Measurements from ENCODE around the gene BLOC1S4.

Gene BLOC1S4

DNA sequence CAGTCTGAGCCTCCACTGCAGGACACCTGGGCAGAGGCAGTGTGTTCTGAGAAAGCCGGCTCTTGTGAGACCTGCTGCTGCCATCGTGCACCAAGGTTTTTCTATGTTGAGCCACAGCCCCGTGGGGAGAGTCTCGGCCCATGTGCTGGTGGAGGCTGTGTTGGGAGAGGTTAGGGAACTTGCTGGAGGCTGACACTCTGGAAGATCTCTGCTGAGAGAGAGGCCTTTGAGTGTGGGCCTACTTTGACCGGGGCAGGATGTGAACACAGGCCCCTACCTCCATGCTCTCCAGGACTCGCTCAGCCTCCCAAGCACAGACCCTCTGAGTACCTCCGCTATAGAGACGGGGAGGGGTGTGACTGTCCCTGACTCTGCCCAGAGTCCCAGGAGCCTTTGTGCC lies 23.6 kb upstream of the BLOC1S4 start:
- DNase-seq (ENCODE audit: low spot score) = no peak

DNA sequence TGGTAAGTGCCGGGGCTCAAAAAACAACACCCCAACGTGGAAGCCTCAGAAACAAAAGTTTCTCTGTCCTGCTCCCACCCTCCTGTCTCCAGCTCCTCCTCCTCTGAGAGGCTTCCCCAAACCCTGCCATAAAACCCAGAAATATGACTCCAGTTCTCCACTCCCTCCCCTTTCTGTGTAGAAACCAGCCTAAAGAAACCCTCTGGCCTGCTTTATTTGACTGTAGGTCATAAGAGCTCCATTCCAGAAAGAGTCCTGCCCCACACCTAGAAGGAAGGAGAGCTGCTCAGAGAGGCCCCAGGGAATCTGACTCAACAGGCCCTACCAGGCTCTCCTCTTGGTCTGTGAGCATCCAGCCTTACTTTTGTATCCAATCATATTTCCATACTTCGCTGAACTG lies 23.2 kb upstream of the BLOC1S4 start:
- no peak for DNase-seq (ENCODE audit: low spot score)

DNA sequence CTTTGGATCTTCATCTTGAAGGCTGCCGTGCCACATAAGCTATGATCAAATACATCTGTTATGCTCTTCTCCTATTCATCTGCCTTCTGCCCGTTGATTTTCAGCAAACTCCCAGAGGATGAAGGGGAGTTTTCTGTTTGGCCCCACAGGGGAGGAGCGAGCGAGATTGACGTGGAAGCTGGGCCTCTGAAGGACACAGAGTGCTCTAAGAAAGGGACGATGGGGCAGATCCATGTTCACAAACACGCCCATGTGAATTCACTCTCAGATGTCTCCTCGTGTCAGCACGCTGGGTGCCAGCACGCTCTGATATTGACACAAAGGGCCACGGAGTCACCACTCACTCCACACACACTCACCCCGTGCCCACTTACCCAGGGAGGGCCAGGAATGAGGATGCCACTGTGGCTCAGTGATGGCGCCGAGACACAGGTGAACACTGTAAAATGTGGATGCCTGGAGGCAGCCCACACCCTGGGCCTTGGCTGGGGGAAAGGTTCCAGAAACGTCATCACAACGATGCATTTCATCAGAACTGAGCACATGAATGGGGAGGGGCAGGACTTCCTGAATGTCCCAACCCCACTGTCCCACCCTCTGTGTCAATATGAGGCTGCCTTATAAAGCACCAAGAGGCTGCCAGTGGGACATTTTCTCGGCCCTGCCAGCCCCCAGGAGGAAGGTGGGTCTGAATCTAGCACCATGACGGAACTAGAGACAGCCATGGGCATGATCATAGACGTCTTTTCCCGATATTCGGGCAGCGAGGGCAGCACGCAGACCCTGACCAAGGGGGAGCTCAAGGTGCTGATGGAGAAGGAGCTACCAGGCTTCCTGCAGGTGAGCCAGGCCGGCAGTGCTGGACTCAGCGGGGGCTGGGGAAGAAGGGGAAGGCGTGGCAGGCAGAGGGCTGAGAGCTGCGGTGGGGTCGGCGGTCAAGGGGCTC lies 22.5 kb upstream of the BLOC1S4 start, which contains the start of gene S100P:
TSS of gene S100P (plus strand) at position 648 of the 946 bp plus-strand sequence. CDS start at position 703, 55 bp downstream.
- DNase-seq (ENCODE audit: low spot score) = no peak

DNA sequence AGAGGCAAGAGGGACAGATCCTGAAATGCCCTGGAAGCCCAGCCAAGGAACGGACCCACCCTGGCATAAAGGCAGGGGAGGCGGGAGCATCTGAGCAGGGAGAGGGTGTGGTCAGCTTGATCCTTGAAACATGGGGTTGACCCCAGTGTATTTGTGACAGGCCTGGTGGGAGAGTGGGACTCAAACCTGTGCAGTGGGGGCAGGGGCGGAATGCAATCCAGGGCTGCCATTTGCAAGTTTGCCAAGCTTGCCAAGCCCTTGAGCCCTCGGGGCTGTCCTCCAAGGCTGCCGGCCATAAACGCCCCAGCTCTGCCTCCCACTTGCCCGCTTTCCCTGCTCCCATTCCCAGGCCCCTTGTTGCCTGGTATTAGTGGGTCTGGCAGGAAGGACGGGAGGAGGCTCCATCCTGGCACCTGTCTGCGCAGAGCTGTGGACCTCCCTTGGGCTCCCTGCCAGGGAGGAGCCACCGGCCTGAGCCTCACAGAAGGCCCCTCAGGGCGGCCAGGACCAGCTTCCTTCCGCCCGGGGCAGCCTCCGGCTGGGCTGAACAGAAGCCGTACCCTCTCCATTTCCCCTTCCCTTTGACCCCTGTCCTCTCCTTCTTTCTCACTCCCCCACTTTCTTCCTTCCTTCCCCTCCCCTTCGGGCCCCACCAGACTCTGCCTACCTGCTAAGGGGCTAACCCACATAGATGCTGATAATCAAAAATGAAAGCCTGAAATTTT lies 21.6 kb upstream of the BLOC1S4 start:
- no peak for DNase-seq (ENCODE audit: low spot score)

DNA sequence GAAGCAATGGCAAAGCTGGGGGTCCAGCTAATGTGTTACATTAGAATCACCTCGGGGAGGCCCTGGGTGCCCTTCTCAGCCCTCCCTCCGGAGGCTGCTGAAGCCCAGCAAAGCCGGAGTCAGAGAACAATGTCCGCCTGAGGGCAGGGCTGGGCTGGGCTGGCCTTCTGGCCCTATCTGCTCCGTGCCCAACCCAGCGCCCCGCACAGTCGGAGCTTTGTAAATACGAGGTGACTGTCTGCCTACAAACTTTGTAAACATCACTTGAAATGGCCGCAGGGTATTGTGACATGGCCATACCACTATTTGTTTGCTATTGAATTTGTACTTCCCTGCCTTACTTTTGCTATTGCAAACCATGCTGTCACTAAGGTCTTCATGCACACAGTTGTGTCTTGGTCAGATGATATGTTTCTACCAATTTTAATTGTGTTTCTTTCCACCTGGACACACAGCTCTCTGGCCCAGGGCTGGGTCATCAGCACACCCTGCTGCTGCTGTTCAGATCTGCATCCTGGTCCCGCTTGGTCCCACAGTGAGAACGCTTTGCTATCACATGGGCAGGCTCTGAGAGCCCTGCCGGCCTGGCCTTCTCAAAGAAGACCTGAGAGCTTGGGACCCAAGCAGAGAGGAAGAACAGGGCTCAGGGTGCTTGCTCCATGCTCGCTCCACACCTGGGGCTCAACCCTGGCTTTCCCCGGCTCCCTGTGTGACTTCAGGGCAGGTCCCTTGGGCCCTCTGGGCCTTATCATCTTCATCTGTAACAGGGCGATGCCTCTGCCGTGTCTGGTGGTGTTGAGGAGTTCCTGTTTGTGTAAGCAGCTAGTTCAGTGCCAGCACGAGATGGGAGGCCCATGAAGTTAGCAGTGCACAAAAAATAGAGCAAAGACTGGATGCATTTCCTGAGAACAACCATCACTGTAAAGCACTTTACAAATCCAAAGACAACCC lies 20.0 kb upstream of the BLOC1S4 start:
- peak; percentile 62 for DNase-seq (ENCODE audit: low spot score)

DNA sequence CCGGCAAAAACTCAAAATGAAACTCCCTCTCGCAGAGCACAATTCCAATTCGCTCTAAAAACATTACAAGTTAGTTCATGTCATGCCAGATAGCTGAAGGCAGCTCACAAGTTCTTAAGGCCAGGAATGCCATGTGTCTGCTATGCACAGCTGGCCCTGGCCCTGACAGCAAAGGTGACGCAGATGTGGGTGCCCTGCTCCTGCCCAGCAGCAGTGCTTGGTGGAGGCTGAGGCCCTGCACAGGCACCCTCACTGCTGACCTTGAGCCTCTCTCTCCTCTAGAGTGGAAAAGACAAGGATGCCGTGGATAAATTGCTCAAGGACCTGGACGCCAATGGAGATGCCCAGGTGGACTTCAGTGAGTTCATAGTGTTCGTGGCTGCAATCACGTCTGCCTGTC lies 19.4 kb upstream of the BLOC1S4 start:
- DNase-seq (ENCODE audit: low spot score) = no peak

DNA sequence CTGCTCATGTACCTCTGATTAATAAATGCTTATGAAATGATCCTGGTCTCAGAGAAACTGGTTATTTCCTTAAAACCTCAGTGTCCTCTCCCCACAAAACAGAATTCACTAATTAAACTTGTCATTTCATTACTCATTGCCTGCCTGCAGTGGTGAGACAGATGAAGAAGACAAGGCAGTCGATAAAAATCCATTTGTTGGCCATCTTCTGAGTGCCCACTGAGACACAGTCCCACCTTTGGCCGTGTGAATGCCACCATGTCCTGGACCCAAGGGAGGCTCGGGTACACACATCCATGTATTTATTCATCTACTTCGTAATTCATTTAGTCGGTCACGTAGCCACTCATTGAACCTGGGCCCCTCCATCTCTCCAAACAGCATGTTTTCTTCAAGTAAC lies 18.8 kb upstream of the BLOC1S4 start:
- DNase-seq (ENCODE audit: low spot score) = no peak

DNA sequence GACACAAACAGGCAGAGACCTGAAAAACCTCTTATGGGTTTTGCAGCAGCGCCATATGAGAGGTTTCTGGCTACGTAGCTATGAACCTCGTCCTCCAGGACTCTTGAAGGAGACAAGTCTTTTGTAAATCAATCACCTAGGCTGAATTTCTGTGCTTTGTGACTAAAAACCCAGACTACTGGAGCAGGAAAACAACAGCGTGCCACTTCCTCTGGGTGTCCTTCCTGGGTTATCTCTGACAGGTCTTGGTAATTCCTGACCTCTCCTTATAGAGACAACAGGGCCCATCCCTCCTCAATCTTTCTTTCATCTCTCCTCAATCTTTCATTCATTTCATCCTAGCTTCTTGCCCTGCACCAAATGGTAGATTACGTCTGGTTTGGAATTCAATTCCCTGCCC lies 16.6 kb upstream of the BLOC1S4 start:
- DNase-seq (ENCODE audit: low spot score) = no peak

DNA sequence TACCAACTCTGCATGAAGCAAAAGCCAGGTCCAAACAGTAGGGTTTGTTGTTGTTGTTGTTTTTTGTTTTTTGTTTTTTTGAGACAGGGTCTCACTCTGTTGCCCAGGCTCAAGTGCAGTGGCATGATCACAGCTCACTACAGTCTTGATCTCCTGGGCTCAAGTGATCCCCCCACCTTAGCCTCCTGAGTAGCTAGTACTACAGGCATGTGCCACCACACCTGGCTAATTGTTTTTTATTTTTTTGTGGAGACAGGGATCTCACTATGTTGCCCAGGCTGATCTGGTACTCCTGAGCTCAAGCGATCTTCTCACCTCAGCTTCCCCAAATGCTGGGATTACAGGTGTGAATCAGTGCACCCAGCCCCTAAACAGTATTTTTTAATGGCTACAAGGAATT lies 16.1 kb upstream of the BLOC1S4 start:
- no peak for DNase-seq (ENCODE audit: low spot score)

DNA sequence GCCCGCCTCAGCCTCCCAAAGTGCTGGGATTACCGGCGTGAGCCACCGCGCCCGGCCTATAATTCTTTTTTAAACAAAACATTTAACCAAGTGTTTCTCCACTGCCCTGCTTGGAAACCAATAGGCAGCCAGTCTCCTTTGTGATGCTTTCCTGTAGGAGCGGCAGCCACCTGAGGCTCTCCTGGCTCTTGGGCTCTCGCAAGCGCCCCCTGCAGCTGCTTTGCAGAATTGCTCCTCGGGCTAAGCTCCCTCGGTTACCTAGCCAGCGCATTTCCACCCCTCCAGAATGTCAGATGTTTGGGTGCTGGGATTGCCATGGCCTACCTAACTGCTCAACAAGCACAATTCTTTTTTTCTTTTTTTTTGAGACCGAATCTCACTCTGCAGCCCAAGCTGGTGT lies 14.6 kb upstream of the BLOC1S4 start:
- peak; percentile 57 for DNase-seq (ENCODE audit: low spot score)

DNA sequence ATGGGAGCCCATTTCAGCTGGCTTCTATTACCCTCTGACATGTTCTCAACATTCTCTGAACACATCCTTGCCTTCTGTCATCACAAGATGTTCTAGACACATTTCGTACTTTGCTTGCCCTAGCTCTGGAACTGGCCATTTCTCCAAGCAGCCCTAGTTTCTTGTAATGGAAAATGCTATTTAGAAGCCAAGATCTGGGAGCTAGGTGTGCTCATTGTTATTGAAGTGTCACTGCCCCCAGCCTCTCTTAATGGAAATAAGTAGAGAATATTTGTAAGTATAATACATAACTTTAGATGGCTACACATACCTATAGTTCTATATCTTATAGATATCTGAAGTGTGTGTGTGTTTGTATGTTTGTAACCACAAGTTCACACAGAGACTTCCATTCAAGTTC lies 13.2 kb upstream of the BLOC1S4 start:
- DNase-seq (ENCODE audit: low spot score) = no peak

DNA sequence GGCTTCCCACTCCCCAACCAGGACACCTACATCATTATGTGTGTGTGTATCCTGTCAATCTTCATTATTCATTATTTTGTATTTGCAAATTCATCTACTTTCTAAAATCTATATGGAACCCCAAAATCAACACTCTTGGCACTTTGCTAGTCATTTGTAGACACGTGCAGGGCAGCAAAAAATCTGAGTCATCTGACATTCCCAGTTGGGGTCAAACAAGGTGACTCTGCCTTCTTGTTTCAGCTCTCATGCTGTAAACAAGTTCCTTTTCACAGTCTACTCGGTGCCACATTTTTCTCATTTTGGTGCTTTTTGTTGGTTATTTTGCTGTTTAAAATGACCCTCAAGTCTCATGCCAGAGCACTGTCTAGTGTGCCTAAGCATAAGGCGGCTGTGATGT lies 12.2 kb upstream of the BLOC1S4 start:
- DNase-seq (ENCODE audit: low spot score) = peak; percentile 62

DNA sequence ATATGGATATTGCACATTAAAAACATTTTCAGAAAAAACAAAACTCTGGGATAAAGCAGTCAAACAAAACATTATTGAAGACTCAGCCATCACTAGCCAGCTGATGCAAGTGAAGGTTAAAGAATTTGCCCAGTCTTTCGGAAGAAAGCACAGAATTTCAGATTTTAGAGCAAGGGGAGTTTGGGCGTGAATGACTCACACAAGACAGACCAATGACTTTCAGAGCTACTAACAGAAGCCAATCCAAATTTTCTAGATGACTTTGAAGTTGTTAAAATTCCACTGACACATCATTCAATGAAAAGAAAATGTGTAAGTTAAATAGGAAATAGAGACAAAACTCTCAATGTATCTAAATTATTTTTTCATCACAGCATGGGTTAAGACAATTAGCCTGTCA lies 10.3 kb upstream of the BLOC1S4 start:
- no peak for DNase-seq (ENCODE audit: low spot score)

DNA sequence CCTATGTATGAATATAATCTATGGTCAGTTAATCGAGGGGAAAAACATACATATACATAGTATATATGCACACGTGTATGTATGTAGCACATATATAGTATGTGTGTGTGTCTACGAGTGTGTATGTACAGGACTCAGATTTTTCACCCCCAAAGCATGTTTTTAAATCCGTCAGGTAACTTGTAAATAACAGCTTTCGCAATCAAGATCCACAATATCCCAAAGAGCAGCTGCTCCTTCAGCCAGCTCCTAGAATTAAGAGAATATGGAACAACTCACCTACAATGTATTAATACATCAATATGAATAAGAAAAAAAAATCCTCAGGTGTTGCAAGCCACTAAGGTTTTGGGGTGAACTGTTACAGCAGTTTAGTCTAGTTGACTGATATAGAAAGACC lies 9.8 kb upstream of the BLOC1S4 start:
- DNase-seq (ENCODE audit: low spot score) = no peak

DNA sequence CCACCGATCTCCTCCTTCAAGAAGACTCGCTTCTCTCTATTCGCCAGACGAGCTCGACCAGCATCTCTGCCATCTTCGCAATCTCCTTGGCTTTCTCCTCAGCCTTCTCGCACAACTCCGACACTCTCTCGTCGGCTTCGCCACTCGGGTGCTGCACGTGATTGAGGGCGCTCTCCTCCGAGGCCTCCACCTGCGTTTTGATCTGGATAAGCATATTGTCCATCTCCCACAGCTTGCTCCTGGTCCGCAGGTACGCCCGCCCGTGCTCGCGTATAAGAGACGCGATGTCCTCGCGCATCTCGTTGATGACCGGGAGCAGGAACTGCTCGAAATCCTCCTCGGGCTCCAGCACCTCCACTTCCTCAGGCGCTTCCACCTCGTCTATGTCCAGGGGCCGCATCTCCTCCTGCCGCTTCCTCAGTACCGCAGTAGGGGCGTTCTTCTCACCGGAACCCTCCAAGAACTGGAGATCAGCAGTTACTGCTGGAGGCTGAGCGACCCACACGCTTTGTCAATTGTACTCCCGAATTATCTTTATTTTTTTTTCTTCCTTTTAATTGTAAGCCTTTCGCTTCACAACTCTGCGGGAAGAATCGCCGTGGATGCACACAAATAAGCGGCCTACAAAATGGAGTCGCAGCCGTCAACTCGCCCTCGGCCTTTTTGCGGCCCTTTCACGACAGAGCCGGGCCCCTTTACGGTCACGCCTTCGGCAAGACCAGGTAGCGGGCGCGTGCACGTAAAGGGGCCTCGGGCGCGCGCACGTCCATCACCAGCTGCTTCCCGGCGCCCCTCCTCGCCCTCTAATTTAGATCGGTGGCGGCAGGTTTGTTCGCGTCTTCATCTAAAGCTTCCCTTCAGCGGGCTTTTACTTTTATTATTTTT lies 6.5 kb upstream of the BLOC1S4 start, which contains the start of gene MRFAP1L1:
TSS of gene MRFAP1L1 (minus strand) at position 636 of the 885 bp plus-strand sequence. CDS start at position 400, 236 bp downstream.
- peak; percentile 97 for DNase-seq (ENCODE audit: low spot score)

DNA sequence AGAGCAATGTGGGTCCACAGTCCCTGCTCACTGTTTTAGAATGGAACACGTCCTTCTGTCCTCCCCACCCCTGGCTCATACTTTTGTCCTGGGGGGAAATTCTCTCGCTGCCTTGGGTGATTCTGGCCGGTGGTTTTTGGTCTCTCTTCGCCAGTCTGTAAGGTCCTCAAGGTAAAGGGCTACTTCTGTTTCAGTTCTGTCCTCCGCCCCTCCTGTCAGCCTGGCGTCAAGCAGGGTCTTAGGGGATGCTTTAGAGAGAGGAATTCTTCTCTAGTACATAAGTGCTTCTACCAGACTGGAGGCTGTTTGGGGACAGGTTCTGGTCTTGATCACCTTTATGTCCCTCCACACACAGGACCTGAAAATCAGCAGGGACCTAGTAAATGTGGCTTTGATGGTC lies 5.7 kb upstream of the BLOC1S4 start:
- no peak for DNase-seq (ENCODE audit: low spot score)

DNA sequence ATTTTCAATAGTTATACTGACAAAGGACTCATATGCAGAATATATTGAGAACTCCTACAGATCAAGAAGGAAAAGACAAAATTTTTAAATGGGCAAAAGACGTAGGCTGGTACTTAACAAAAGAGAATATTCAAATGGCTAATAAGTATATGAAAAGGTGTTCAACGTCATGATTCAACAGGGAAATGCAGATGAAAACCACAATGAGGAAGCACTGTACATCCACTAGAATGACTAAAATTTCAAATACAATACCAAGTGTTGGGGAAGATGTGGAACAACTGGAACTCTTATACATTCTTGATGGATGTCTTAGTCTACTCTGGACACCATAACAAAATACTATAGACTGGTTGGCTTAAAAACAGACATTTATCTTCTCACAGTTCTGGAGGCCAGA lies 5.0 kb upstream of the BLOC1S4 start:
- no peak for DNase-seq (ENCODE audit: low spot score)

DNA sequence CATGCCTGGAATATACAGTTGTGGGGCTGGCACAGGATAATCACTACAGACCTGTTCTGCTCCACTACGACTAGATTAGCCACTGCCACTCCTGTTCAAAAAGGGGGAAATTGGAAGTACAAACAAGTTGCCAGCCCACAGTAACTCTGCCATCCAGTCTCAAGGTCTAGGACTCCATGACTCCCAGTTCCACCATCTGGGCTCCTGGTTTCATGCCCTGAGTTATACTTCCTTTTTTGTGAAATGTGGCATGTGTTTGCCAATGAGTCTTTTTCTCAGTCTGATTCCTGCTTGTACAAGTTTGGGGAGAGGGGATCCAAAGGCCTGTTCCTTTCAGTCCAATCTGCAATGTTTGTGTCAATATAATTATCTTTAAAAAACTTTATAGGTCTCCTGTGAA lies 1.0 kb upstream of the BLOC1S4 start:
- no peak for DNase-seq (ENCODE audit: low spot score)

DNA sequence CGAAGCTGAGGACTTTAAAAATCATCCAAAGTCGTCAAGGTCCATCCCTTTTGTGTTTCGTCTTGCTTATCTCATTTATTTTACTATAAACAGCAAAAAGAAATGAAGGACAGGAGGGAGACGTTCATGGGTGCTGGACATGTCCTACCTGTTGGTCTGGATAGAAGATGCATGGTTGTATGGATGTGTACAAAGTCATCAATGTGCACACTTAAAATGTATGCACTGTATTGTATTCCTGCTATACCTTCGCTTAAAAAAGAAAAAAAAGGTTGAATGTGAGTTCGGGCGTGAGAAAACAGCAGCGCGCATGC lies 313 bp upstream of the BLOC1S4 start:
- no peak for DNase-seq (ENCODE audit: low spot score)

DNA sequence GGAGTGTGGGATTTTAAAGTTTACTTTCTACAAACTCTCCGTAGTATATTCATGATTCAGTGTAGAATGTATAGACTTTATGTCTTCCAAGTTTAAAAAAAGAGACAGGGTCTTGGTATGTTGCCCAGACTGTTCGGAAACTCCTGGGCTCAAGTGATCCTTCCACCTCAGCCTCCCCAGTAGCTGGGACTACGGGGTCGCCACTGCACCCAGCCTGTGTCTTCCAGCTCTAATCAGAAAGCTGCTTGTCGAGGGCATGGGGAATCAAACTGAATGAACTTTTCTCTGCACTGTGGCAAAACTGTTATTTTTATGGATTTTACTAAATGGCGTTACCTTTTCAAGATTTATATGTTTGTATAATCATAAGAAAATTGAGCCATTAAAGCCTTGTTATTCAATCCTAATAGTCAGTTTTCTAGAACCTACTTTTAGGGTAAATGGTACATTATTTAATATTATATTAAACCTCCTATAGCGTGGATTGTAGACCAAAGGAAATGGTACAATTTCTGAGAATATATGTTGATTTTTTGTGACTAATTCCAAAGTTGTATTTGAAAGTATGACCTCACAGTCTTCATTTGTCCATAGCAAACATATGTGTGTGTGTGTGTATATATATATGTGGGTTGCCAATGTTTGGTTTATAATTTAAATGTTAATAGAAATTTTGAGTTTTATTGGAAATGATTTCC lies 1.1 kb downstream of the BLOC1S4 start:
- DNase-seq (ENCODE audit: low spot score) = no peak
